ENCODE data around the gene EVA1A. TPM values are rescaled to one million over a fixed set of nuclear protein-coding genes. Genes with fewer than 3 reads are reported as not detected.

Gene EVA1A
- total RNA-seq, 1 experiment from 2014 or later, result 0.21 TPM

DNA sequence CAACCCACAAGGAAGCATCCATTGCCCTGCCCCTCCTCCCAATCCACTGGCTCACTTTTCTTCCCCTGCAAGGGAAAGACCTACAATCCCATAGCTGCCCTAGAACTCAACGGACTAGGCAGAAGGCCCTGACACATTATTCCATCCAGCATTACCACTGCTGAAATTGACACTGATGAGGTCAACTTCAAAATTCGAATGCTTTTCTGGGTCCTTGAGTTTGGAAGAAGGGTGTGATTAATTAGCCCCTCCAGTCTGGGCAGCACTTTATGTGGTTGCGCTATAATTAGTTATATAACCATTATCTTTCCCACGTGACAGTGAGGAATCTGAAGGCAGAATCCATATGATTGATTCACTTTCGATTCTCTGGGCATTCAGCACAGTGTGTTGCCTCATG lies 55.7 kb downstream of the EVA1A start:
- Histone ChIP-seq H3K9me3 (ENCODE audit: control insufficient read depth, insufficient read depth, low read depth, low read length) (no peaks in the 10 kb centered on the region; the same call in 1 of the 2 replicates), H3K27me3 (ENCODE audit: control insufficient read depth, insufficient read depth, low read length) (no peaks in the 10 kb centered on the region), H3K36me3 (ENCODE audit: control insufficient read depth, insufficient read depth, low read length) (no peaks in the 10 kb centered on the region), H3K27ac (ENCODE audit: low read length) (no peak overlapping the region), H3K4me1 (ENCODE audit: control insufficient read depth, insufficient read depth, low read length) (no peaks in the 10 kb centered on the region), H3K4me3 (ENCODE audit: low read depth in 2 of 2, low read length in 2 of 2) (no peak overlapping the region)
- in situ Hi-C loops (cut with HindIII; ENCODE audit: low pct_unique_long_range_greater_than_20kb, low sequenced_read_pairs), result no loop called here
- no peak for DNase-seq (ENCODE audit: low read depth, low spot score)
- POLR2A ChIA-PET, result no interaction called here
- no TSS peak for BruUV-seq (replicated peaks)
- intact Hi-C loops (cut with micrococcal nuclease; ENCODE audit: unreplicated experiment), result no loop called here
- TF ChIP-seq, protein P1, sequence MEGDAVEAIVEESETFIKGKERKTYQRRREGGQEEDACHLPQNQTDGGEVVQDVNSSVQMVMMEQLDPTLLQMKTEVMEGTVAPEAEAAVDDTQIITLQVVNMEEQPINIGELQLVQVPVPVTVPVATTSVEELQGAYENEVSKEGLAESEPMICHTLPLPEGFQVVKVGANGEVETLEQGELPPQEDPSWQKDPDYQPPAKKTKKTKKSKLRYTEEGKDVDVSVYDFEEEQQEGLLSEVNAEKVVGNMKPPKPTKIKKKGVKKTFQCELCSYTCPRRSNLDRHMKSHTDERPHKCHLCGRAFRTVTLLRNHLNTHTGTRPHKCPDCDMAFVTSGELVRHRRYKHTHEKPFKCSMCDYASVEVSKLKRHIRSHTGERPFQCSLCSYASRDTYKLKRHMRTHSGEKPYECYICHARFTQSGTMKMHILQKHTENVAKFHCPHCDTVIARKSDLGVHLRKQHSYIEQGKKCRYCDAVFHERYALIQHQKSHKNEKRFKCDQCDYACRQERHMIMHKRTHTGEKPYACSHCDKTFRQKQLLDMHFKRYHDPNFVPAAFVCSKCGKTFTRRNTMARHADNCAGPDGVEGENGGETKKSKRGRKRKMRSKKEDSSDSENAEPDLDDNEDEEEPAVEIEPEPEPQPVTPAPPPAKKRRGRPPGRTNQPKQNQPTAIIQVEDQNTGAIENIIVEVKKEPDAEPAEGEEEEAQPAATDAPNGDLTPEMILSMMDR (IDR thresholded peaks at IDR 0.05), result no peak
- ATAC-seq, result no peak
- CTCF ChIA-PET, result no interaction called here

DNA sequence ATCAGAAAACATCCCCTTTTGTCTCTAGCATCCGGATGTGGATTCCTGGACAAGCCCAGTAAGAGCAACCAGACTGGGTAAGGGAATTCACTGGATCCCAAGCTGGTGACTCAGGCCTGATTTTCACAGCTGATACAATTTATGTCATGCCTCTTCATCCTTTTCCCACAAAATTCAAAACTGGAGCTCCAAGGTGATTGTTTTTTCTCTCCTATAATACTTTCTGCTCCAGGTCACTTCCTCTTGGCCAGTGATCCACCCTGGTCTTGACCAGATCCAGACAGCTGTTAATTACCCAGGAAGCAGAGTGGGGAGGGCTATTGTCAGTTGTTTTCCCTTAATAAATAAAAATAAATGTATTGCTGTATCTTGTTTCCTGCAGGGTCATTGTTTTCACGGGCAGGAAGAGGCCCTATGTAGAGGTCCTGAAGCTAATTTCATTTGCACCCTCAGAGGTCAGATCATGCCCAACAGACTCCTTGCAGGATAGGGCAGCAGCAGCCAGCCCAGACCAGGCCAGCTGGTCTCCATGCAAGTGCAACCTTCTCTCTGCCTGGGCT lies 57.6 kb downstream of the EVA1A start:
- in situ Hi-C loops (cut with HindIII; ENCODE audit: low pct_unique_long_range_greater_than_20kb, low sequenced_read_pairs), result no loop called here

More for the DNA sequence above, 57.6 kb downstream of the EVA1A start:
- H3K36me3 ChIP-seq (ENCODE audit: control insufficient read depth, insufficient read depth, low read length), result no peaks in the 10 kb centered on the region
- intact Hi-C loops (cut with micrococcal nuclease; ENCODE audit: unreplicated experiment), result no loop called here
- H3K4me3 ChIP-seq (ENCODE audit: low read depth in 2 of 2, low read length in 2 of 2), result no peak overlapping the region
- H3K4me1 ChIP-seq (ENCODE audit: control insufficient read depth, insufficient read depth, low read length), result no peaks in the 10 kb centered on the region
- no peaks in the 10 kb centered on the region for H3K27me3 ChIP-seq (ENCODE audit: control insufficient read depth, insufficient read depth, low read length)
- POLR2A ChIA-PET, result no interaction called here
- ATAC-seq (no peak), DNase-seq (ENCODE audit: low read depth, low spot score) (no peak)
- BruUV-seq (replicated peaks), result no TSS peak
- CTCF ChIA-PET, result no interaction called here
- H3K9me3 ChIP-seq (ENCODE audit: control insufficient read depth, insufficient read depth, low read depth, low read length), result no peaks in the 10 kb centered on the region
- H3K27ac ChIP-seq (ENCODE audit: low read length), result no peak overlapping the region
- TF ChIP-seq POLR2AphosphoS5 (IDR thresholded peaks at IDR 0.05; ENCODE audit: low read depth, low read length) (no peak), SIN3A (IDR thresholded peaks at IDR 0.05; ENCODE audit: borderline replicate concordance, insufficient read depth, low read depth, low read length) (no peak), TCF7L2 (IDR thresholded peaks at IDR 0.05; ENCODE audit: low read depth, low read length) (no peak)
- TF ChIP-seq, protein P1 (IDR thresholded peaks at IDR 0.05), result no peak
- TF ChIP-seq, protein P2, sequence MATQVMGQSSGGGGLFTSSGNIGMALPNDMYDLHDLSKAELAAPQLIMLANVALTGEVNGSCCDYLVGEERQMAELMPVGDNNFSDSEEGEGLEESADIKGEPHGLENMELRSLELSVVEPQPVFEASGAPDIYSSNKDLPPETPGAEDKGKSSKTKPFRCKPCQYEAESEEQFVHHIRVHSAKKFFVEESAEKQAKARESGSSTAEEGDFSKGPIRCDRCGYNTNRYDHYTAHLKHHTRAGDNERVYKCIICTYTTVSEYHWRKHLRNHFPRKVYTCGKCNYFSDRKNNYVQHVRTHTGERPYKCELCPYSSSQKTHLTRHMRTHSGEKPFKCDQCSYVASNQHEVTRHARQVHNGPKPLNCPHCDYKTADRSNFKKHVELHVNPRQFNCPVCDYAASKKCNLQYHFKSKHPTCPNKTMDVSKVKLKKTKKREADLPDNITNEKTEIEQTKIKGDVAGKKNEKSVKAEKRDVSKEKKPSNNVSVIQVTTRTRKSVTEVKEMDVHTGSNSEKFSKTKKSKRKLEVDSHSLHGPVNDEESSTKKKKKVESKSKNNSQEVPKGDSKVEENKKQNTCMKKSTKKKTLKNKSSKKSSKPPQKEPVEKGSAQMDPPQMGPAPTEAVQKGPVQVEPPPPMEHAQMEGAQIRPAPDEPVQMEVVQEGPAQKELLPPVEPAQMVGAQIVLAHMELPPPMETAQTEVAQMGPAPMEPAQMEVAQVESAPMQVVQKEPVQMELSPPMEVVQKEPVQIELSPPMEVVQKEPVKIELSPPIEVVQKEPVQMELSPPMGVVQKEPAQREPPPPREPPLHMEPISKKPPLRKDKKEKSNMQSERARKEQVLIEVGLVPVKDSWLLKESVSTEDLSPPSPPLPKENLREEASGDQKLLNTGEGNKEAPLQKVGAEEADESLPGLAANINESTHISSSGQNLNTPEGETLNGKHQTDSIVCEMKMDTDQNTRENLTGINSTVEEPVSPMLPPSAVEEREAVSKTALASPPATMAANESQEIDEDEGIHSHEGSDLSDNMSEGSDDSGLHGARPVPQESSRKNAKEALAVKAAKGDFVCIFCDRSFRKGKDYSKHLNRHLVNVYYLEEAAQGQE (IDR thresholded peaks at IDR 0.05; ENCODE audit: insufficient read depth in 1 of 2, low read depth in 2 of 2, low read length in 1 of 2), result no peak

Data from Panc1 (cell line).